ENCODE results near the gene KLHL22. TPM values are rescaled to one million over a fixed set of nuclear protein-coding genes. Genes with fewer than 3 reads are reported as not detected.
"Not testable (repeated sequence)": the region's sequence is repeated elsewhere in the genome, so short reads cannot be mapped to it uniquely, and the experiment has no call there.

Gene KLHL22
- total RNA-seq, 1 donor from 2014 or later = 43.7 TPM

- DNase-seq = not testable (repeated sequence)
Observed at GRCh38 chr22:20415699-20416098, 79.9 kb downstream of the KLHL22 start.

DNA sequence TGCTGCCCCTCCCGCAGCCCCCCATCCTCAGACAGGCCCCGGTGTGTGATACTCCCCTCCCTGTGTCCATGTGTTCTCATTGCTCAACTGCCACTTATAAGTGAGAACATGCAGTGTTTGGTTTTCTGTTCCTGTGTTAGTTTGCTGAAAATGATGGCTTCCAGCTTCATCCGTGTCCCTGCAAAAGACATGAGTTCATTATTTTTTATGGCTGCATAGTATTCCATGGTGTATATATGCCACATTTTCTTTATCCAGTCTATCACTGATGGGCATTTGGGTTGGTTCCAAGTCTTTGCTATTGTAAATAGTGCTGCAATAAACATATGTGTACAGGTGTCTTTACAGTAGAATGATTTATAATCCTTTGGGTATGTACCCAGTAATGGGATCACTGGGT is 80.4 kb downstream of the KLHL22 start:
- DNase-seq = not testable (repeated sequence)

- no peak for DNase-seq
Observed at GRCh38 chr22:20414450-20414849, 81.1 kb downstream of the KLHL22 start.

DNA sequence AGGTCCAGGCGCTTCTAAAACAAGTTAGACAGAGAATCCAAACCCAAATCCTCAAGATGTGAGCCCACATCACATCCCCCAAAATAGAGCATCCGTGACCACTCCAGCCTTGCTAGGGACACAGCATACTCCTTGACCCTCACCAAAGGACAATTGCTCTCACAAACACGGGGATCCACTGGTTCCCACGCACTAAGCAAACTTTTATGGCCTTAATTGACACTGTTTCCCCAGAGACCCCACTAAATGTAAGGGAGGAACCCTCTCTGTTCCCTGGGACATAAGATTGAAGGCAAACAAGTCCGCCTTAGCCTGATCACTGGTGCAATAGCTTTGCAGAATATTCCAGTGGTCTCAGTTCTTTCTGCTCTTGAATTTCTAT is 81.5 kb downstream of the KLHL22 start:
- DNase-seq = no peak

- no peak for DNase-seq
Observed at GRCh38 chr22:20413217-20414058, 82.2 kb downstream of the KLHL22 start.

- DNase-seq = no peak
Observed at GRCh38 chr22:20412474-20413216, 83.0 kb downstream of the KLHL22 start.

GRCh38 chr22:20409385-20409784 is 86.2 kb downstream of the KLHL22 start:
- not testable (repeated sequence) for DNase-seq

DNA sequence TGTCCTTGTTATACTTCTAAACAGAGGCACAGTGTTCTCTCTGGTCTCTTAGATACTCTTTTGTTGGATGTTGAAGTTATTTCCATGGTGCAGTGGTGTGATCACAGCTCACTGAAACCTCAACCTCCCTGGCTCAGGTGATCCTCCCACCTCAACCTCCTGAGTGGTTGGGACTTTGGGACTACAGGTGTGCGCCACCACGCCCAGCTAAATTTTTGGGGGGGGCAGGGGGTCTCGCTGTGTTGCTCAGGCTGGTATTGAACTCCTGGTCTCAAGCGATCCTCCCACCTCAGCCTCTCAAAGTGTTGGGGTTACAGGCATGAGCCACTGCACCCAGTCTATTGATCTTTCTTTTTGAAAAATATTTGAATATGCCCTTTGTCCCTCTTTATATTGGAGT is 86.7 kb downstream of the KLHL22 start:
- DNase-seq = no peak

DNA sequence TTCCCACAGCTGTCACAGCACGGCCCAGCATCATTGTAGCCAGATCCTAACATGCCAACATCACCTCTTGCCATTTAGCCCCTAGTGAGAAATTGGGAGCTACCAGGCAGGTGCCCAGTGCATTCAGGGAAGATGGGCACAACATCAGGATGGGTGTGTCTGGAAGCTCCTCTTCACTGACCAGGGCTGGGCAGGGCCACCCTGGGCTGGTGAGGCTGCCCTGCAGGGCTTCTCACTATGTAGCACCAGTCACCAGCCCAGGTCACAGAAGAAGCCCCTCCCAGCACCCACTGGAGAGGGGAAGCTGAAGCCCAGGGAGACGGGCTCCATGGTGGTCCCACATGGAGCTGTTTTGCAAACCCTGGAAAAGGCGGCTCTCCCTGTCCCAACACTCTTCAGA is 87.8 kb downstream of the KLHL22 start:
- DNase-seq = no peak

DNA sequence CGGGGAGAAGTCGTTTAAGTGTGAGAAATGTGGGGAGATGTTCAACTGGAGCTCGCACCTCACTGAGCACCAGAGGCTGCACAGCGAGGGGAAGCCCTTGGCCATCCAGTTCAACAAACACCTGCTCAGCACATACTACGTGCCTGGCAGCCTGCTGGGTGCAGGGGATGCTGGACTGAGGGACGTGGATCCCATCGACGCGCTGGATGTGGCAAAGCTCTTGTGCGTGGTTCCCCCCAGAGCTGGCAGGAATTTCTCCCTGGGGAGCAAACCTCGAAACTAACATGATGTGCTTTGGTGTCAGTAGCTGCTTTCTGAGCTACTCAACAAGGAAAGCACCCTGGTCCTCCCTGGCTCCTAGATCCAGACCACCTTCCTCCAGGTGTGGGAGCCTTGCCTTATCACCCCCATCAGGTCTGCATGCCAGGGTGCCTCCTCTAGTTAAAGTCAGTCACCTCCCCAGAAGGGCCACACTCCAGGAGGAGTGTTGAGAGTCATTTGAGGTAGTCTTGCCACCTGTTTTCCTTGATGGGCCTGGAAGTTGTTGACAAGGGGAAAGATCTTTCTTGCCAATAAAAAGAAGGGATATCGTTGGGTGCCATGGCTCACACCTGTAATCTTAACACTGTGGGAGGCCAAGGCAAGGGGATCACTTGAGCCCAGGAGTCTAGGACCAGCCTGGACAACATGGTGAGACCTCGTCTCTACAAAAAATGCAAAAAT is 88.7 kb downstream of the KLHL22 start:
- no peak for DNase-seq

DNA sequence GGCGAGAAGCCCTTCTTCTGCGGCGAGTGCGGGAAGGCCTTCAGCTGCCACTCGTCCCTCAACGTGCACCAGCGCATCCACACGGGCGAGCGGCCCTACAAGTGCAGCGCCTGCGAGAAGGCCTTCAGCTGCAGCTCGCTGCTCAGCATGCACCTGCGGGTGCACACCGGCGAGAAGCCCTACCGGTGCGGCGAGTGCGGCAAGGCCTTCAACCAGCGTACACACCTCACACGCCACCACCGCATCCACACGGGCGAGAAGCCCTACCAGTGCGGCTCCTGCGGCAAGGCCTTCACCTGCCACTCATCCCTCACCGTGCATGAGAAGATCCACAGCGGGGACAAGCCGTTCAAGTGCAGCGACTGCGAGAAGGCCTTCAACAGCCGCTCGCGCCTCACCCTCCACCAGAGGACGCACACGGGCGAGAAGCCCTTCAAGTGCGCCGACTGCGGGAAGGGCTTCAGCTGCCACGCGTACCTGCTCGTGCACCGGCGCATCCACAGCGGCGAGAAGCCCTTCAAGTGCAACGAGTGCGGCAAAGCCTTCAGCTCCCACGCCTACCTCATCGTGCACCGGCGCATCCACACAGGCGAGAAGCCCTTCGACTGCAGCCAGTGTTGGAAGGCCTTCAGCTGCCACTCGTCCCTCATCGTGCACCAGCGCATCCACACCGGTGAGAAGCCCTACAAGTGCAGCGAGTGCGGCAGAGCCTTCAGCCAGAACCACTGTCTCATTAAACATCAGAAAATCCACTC is 89.5 kb downstream of the KLHL22 start:
- DNase-seq = no peak

- DNase-seq = no peak
Observed at GRCh38 chr22:20405291-20405930, 90.2 kb downstream of the KLHL22 start.

DNA sequence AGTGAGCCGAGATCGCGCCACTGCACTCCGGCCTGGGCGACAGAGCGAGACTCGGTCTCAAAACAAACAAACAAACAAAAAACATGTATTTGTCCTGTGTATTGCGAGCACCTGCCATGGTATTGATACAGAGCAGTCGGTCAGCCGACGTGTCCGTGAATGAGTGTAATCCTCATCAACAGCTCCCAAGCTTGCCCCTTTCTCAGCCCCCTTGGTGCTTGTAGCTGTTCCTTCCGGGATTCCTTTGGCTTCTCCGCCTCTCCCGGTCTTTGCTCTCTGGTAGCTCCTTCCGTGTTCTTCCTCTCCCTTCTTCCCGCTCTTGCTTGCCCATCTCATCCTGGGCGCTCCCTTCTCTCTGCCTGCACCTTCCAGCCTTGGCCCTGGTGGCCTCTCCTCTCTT is 90.7 kb downstream of the KLHL22 start:
- DNase-seq = no peak

GRCh38 chr22:20403779-20404140 is 91.8 kb downstream of the KLHL22 start:
- no peak for DNase-seq

GRCh38 chr22:20402960-20403778 is 92.4 kb downstream of the KLHL22 start:
- DNase-seq = no peak

DNA sequence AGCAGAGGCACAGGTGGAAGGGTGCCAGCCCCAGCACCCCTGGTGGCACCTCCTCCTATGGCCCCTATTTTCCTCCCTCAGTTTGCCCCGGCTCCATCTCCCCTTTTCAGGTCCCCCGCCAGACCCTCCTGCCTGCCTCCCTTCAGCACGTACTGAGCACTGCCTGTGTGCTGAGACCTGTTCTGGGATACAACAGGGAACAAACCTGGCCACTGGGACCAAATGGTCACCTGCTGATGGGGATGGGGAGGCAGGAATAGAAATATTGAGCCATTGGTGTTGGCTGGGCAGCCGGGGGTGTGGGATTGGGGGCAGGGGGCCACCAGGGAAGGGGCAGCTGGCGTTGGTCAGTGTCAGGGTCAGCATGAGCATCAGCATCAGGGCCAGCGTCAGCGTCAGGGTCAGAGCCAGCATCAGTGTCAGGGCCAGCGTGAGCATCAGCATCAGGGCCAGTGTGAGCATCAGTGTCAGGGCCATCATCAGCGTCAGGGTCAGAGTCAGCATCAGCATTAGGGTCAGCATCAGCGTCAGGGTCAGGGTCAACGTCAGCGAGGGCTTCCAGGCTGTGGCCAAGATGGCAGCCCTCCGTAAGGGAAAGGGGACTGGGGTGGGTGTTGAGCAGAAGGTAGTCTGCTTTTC is 94.1 kb downstream of the KLHL22 start:
- no peak for DNase-seq

DNA sequence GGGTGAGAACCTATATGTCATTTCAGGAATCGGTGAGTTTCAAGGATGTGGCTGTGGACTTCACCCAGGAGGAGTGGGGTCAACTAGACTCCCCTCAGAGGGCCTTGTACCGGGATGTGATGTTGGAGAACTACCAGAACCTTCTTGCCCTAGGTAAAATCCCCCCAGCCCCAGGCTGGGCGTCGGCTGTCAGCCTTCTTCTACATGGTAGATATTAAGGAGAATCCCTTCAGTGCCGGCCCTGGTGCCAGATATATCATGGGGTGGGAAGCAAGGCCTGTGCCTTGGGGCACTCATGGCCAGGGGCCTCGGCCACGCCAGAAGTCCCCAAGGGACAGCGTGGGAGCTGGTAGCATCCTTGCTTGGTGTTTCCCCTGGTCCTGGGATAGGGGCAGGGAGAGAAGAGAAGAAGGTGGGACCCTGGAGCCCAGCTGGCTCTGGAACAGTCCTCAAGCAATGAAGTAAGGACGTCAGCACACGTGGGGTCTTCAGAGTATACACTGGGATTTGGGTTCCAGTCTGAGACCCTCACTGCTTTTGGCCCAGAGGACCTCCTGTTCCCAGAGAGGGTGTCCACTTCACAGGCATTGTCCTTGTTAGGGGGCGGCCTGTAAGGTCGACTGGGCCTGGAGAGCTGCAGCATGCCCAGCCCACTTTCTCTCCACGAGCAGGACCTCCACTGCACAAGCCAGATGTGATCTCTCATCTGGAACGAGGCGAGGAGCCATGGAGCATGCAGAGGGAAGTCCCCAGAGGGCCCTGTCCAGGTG is 94.8 kb downstream of the KLHL22 start:
- no peak for DNase-seq

- no peak for DNase-seq
Observed at GRCh38 chr22:20399866-20400605, 95.6 kb downstream of the KLHL22 start.

DNA sequence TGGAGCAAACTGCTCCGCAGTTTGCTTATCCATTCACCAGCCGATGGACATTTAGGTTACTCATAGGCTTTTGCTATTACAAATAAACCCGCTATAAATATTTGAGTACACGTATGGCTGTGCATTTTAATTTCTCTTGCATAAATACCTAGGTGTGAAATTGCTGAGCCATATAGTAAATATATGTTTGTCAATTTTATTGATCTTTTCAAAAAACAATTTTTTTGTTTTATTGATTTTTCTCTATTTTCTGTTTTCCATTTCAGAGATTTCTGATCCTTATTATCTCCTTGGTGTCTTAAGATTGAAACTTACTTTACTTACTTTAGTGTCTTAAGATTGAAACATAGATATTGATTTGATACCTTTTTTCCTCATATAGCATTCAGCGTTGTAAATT is 97.2 kb downstream of the KLHL22 start:
- no peak for DNase-seq
